ENCODE data around the gene ARHGEF12. TPM values are rescaled to one million over a fixed set of nuclear protein-coding genes. Genes with fewer than 3 reads are reported as not detected.

The ARHGEF12 gene
- total RNA-seq, 4 donors from 2014 or later = 169 to 268 (median 197) TPM

DNA sequence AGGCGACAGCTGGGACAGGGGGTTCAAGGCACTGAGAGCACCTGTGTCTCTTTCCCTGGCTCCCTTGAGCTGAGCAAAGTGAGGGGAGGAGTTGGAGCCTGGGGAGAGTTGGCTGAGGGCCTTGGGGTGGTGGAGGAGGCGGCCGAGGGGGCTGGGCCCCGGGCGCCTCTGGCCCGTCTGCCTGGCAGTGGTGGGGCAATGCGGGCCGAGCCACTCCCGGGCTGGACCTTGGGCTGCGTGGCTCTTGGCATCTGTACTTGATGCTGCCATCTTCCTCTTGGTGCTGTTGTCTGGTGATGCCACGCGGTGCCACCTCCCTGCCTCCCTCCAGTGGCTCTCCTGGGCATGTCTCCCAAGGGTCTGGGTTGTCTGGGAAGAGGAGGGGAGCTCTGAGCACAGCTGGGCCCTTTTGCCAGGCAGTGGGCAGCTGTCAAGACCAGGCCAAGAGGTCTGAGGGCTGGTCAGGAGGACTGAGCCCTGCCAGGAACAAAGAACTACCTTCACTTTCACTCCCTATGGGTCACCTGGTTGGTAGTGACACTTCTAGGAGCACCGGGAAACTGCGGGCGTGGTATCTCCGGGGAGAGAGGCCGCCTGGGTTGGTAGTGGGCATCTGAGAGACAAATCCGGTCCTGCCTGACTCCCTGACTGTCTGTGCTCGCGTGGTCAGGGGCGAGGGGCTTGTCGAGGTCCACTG, 176.7 kb downstream of the ARHGEF12 start:
- TF ChIP-seq, protein P1, sequence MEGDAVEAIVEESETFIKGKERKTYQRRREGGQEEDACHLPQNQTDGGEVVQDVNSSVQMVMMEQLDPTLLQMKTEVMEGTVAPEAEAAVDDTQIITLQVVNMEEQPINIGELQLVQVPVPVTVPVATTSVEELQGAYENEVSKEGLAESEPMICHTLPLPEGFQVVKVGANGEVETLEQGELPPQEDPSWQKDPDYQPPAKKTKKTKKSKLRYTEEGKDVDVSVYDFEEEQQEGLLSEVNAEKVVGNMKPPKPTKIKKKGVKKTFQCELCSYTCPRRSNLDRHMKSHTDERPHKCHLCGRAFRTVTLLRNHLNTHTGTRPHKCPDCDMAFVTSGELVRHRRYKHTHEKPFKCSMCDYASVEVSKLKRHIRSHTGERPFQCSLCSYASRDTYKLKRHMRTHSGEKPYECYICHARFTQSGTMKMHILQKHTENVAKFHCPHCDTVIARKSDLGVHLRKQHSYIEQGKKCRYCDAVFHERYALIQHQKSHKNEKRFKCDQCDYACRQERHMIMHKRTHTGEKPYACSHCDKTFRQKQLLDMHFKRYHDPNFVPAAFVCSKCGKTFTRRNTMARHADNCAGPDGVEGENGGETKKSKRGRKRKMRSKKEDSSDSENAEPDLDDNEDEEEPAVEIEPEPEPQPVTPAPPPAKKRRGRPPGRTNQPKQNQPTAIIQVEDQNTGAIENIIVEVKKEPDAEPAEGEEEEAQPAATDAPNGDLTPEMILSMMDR (IDR thresholded peaks at IDR 0.05) = no peak
- TF ChIP-seq POLR2A (IDR thresholded peaks at IDR 0.05) = no peak

DNA sequence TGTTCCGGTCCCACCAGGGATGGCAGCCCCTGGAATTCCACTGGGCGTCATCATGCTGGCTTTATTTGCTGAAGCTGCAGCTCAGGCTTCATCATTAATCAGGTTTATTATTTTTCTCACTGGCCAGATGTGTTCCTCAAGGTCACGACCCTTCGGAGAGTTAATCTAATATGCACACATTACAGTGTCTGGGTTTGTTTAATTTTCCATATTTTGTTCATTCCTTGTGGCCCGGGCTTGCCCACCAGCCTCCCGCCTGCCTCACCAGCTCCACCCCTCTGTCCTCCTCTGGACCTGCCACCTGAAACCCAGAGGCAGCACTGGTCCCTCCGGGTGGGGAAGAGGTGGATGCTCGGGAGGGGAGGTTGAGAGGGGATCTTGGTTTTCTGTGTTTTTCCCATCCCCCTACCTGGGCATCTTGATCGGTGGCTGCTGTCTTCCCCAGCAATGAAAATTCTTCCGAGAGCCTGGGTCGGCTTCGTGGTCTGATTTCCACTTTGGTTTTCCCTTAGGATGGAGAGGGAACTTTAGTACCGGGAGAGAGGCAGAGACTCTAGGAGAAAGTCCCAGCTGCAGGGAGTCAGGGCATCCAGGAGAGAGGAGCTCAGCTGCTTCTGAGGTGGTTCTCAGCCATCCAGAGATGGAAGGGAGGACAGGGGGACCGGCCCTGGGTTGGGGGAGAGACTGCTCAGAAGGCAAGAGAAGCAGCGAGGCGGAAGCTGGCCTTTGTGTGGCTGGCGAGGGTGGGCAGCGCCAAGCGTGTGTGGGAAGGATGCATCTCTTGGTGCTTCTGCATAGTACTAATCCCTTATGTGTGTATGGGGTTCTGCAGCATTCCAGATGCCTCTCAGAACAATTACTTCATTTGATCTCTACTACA, 177.5 kb downstream of the ARHGEF12 start:
- TF ChIP-seq, protein P1 (IDR thresholded peaks at IDR 0.05) = no peak
- no peak for TF ChIP-seq POLR2A (IDR thresholded peaks at IDR 0.05)
- Histone ChIP-seq H3K36me3 (no peaks in the 10 kb centered on the region), H3K27me3 (no peaks in the 10 kb centered on the region), H3K4me3 (replicated peaks in 1 of 3) (no peak overlapping the region), H3K27ac (no peak overlapping the region), H3K4me1 (peaks cover 0 to 5% of the 10 kb centered on the region in 2 donors), H3K9me3 (no peaks in the 10 kb centered on the region)
- intact Hi-C loops (cut with DNase I) = loop anchor here (5.0 to 10.0 kb wide), 2 partner anchors 111 to 294 kb away; no protein-coding TSS in a partner anchor
- no peak for DNase-seq
- 76 to 82% methylated on average over 19 of the region's 19 CpGs for WGBS, 2 donors

More for the DNA sequence above, 176.7 kb downstream of the ARHGEF12 start:
- Histone ChIP-seq H3K36me3 (no peaks in the 10 kb centered on the region), H3K4me3 (replicated peaks in 1 of 3) (no peak overlapping the region), H3K9me3 (no peaks in the 10 kb centered on the region), H3K4me1 (peaks cover 0 to 5% of the 10 kb centered on the region in 2 donors), H3K27ac (no peak overlapping the region), H3K27me3 (no peaks in the 10 kb centered on the region)
- no peak for DNase-seq
- intact Hi-C loops (cut with DNase I) = loop anchor here (5.0 to 10.0 kb wide), 2 partner anchors 112 to 294 kb away; no protein-coding TSS in a partner anchor
- 84 to 86% methylated on average over 13 to 20 of the region's 22 CpGs for WGBS, 2 donors

DNA sequence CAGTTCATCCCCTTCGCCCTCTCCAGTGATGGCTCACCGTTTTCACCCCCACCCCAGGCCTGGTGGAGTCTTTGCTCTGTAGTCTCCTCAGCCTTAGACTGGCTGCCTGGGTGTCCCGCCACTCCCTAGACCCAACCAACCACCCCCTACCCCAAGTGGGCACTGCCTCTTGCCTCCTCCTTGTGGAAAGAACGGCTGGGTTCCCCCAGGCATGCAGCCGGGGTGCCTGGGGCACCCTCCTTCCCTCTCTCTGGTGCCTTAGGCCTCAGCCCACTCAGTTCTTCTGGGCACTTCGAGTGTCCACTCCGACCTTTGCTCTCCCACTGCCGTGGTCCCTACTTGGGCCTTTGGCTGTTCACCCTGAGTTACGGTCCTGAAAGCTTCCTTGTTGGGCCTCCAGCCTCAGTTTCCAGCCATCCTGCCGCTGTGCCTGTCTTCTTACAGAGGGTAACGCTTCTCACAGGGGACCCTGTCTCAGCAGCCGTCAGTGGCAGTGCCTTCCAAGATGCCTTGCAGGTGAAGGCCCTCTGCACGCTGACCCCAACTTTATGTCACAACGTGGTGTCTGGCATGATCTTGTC, 178.4 kb downstream of the ARHGEF12 start:
- 91 to 96% methylated on average over 14 of the region's 14 CpGs for WGBS, 2 donors
- no peak overlapping the region for H3K27ac ChIP-seq
- peaks cover 0 to 5% of the 10 kb centered on the region in 2 donors for H3K4me1 ChIP-seq
- no peak overlapping the region for H3K4me3 ChIP-seq (replicated peaks in 1 of 3)
- no peak for DNase-seq
- no peaks in the 10 kb centered on the region for H3K9me3 ChIP-seq
- intact Hi-C loops (cut with DNase I) = loop anchor here (5.0 to 10.0 kb wide), 2 partner anchors 110 to 293 kb away; no protein-coding TSS in a partner anchor
- no peaks in the 10 kb centered on the region for H3K36me3 ChIP-seq
- no peak for TF ChIP-seq POLR2A (IDR thresholded peaks at IDR 0.05)
- TF ChIP-seq, protein P1 (IDR thresholded peaks at IDR 0.05) = no peak
- no peaks in the 10 kb centered on the region for H3K27me3 ChIP-seq

DNA sequence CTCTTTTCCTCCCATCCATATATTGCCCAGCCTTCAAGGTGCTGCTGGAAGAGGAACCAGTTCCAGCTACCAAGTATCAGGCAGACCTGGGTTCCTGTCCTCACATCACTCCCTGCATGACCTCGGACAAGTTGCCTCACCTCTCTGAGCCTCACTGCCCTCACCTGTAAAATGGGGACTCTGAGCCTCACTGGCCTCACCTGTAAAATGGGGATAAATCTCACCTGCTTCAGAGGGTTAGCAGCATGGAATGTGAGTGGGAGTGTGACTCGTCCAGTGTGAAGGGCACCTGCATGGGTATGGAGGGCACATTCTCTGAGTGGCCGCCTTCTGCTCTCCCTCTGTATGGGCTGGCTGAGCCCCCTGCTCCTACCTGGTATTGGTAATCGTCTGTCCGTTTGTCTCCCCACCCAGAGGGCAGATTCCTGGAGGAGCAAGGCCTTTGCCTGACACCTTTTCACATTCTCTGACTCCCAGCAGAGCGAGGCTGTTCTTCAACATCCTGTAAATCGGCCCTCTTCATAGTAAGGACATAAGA, 179.0 kb downstream of the ARHGEF12 start:
- no peak overlapping the region for H3K27ac ChIP-seq
- 86 to 93% methylated on average over 7 of the region's 7 CpGs for WGBS, 2 donors
- no peaks in the 10 kb centered on the region for H3K27me3 ChIP-seq
- intact Hi-C loops (cut with DNase I) = loop anchor here (10.0 kb wide), 1 partner anchor 110 kb away; no protein-coding TSS in a partner anchor
- no peaks in the 10 kb centered on the region for H3K9me3 ChIP-seq
- H3K4me1 ChIP-seq = peaks cover 0 to 5% of the 10 kb centered on the region in 2 donors
- TF ChIP-seq, protein P1 (IDR thresholded peaks at IDR 0.05) = no peak
- TF ChIP-seq POLR2A (IDR thresholded peaks at IDR 0.05) = no peak
- H3K36me3 ChIP-seq = no peaks in the 10 kb centered on the region
- no peak for DNase-seq
- H3K4me3 ChIP-seq (replicated peaks in 1 of 3) = no peak overlapping the region

All from thyroid gland (tissue), 4 donors.